IMR-90 (cell line): ENCODE results near the gene TTF1. TPM values are rescaled to one million over a fixed set of nuclear protein-coding genes. Genes with fewer than 3 reads are reported as not detected.

Experiments used
- ATAC-seq: fragments of 200-7000 bp; cut with Tn5 transposase; 2 replicates; pipeline ENCODE4 v1.9.1; 2020; ENCODE audit warnings: low read depth, mild to moderate bottlenecking, moderate library complexity
- BruUV-seq: library from RNA; stranded (reverse); fragments of 400-500 nt; replicated peaks from 2 replicates; lab custom pipeline; 2021; lab: Mats Ljungman, UMichigan
- CTCF ChIA-PET: fragments of 300-600 bp; formaldehyde crosslinking; extraction: SDS; loops from one replicate; lab custom pipeline; 2021; ENCODE audit warnings: antibody characterized with exemption; lab: Yijun Ruan, JAX
- POLR2A ChIA-PET: fragments of 300-600 bp; sonication (Branson Sonifier 250); formaldehyde crosslinking; loops from one replicate; lab custom pipeline; 2022; ENCODE audit warnings: antibody characterized with exemption; ENCODE audit not compliant: unreplicated experiment; lab: Charles Lee
- DNase-seq: peaks from one replicate; pipeline ENCODE4 v3.0.0; 2013
- H2AFZ ChIP-seq: replicated peaks from 2 replicates; pipeline ENCODE3; 2013; ENCODE audit warnings: low read length, mild to moderate bottlenecking; ENCODE audit not compliant: poor library complexity
- H2AK5ac ChIP-seq: 2 replicates; pipeline ENCODE4 v1.6.1; 2013; ENCODE audit warnings: low read depth, low read length, inconsistent platforms
- H2AK9ac ChIP-seq: replicated peaks from 2 replicates; pipeline ENCODE3; 2013; ENCODE audit warnings: mild to moderate bottlenecking, low read depth, low read length, moderate library complexity; ENCODE audit not compliant: poor library complexity
- H2BK120ac ChIP-seq: 2 replicates; pipeline ENCODE4 v1.6.1; 2013; ENCODE audit warnings: low read depth, low read length, inconsistent platforms
- H2BK15ac ChIP-seq: 3 replicates; pipeline ENCODE4 v1.6.1; 2013; ENCODE audit warnings: low read depth, low read length, inconsistent platforms
- H2BK20ac ChIP-seq: 2 replicates; pipeline ENCODE4 v1.6.1; 2013; ENCODE audit warnings: low read depth, mild to moderate bottlenecking, inconsistent platforms, low read length, moderate library complexity
- H2BK5ac ChIP-seq: 2 replicates; pipeline ENCODE4 v1.6.1; 2013; ENCODE audit warnings: mild to moderate bottlenecking, low read depth, low read length, inconsistent platforms; ENCODE audit not compliant: poor library complexity, severe bottlenecking
- H3K14ac ChIP-seq: replicated peaks from 2 replicates; pipeline ENCODE4 v1.6.1; 2013; ENCODE audit warnings: low read depth, low read length, inconsistent platforms
- H3K18ac ChIP-seq: 2 replicates; pipeline ENCODE4 v1.6.1; 2013; ENCODE audit warnings: low read depth, low read length, control low read depth
- H3K23ac ChIP-seq: 2 replicates; pipeline ENCODE4 v1.6.1; 2013; ENCODE audit warnings: low read depth, low read length, inconsistent platforms
- H3K27ac ChIP-seq: 2 replicates; pipeline ENCODE4 v1.5.1; 2013; ENCODE audit warnings: mild to moderate bottlenecking, control low read depth, low read length; ENCODE audit not compliant: insufficient read depth
- H3K27me3 ChIP-seq: 2 replicates; pipeline ENCODE4 v1.6.1; 2013; ENCODE audit warnings: low read length; ENCODE audit not compliant: control insufficient read depth, insufficient read depth
- H3K36me3 ChIP-seq: 2 replicates; pipeline ENCODE4 v1.6.1; 2013; ENCODE audit warnings: low read length, mixed read lengths; ENCODE audit not compliant: control insufficient read depth, insufficient read depth
- H3K4ac ChIP-seq: 2 replicates; pipeline ENCODE4 v1.6.1; 2013; ENCODE audit warnings: low read depth, low read length, inconsistent platforms
- H3K4me1 ChIP-seq: 2 replicates; pipeline ENCODE4 v1.6.1; 2013; ENCODE audit warnings: low read length, mixed read lengths; ENCODE audit not compliant: control insufficient read depth, insufficient read depth
- H3K4me2 ChIP-seq: 2 replicates; pipeline ENCODE4 v1.6.1; 2013; ENCODE audit warnings: low read depth, mild to moderate bottlenecking, control low read depth, low read length, moderate library complexity
- H3K4me3 ChIP-seq: 2 replicates; pipeline ENCODE4 v1.5.1; 2013; ENCODE audit warnings: low read depth, mild to moderate bottlenecking, control low read depth, low read length, moderate library complexity; ENCODE audit not compliant: insufficient read depth
- H3K56ac ChIP-seq: 2 replicates; pipeline ENCODE4 v1.6.1; 2013; ENCODE audit warnings: low read length, inconsistent platforms; ENCODE audit not compliant: insufficient read depth; ENCODE audit errors: extremely low read depth
- H3K79me1 ChIP-seq, 2 experiments: 2 replicates each; pipeline ENCODE4 v1.6.1; 2013; ENCODE audit warnings: low read length in 2 of 2, inconsistent platforms in 1 of 2, low read depth in 1 of 2
- H3K9ac ChIP-seq: 2 replicates; pipeline ENCODE4 v1.6.1; 2013; ENCODE audit warnings: low read depth, low read length, control low read depth
- H3K9me1 ChIP-seq: 2 replicates; pipeline ENCODE4 v1.6.1; 2013; ENCODE audit warnings: low read length, inconsistent platforms; ENCODE audit not compliant: insufficient read depth
- H3K9me3 ChIP-seq: 2 replicates; pipeline ENCODE4 v1.6.1; 2013; ENCODE audit warnings: low read length; ENCODE audit not compliant: control insufficient read depth, insufficient read depth
- H4K20me1 ChIP-seq: 2 replicates; pipeline ENCODE4 v1.6.1; 2013; ENCODE audit warnings: low read length, inconsistent platforms; ENCODE audit not compliant: insufficient read depth
- H4K5ac ChIP-seq: 2 replicates; pipeline ENCODE4 v1.6.1; 2013; ENCODE audit warnings: mild to moderate bottlenecking, low read depth, low read length, control low read depth
- H4K8ac ChIP-seq, 2 experiments: 2 replicates each; pipeline ENCODE4 v1.6.1; 2013; ENCODE audit warnings: low read depth in 2 of 2, low read length in 2 of 2, control low read depth in 1 of 2, inconsistent platforms in 1 of 2
- H4K91ac ChIP-seq: 2 replicates; pipeline ENCODE4 v1.6.1; 2013; ENCODE audit warnings: low read depth, low read length, inconsistent platforms; ENCODE audit not compliant: insufficient read depth
- BHLHE40 ChIP-seq: fragments of 150-350 bp; IDR thresholded peaks from 2 replicates; pipeline ENCODE4 v1.6.1; 2016; ENCODE audit warnings: mild to moderate bottlenecking, low read depth, low read length
- CEBPB ChIP-seq: IDR thresholded peaks from 2 replicates; pipeline ENCODE4 v1.6.1; 2012; ENCODE audit warnings: low read depth, low read length, improper control_type of control experiment
- CHD1 ChIP-seq: IDR thresholded peaks from 2 replicates; pipeline ENCODE4 v1.6.1; 2012; ENCODE audit warnings: low read depth, low read length, improper control_type of control experiment
- CTCF ChIP-seq: conservative IDR thresholded peaks from 2 replicates; pipeline ENCODE4 v1.5.1; 2012; ENCODE audit warnings: mild to moderate bottlenecking, low read depth, low read length, improper control_type of control experiment
- ELK1 ChIP-seq: fragments of 150-350 bp; IDR thresholded peaks from 2 replicates; pipeline ENCODE4 v1.6.1; 2016; ENCODE audit warnings: low read depth, mild to moderate bottlenecking, low read length, moderate library complexity, borderline replicate concordance
- FOS ChIP-seq: fragments of 150-350 bp; IDR thresholded peaks from 2 replicates; pipeline ENCODE4 v1.6.1; 2016; ENCODE audit warnings: low read depth, low read length
- MAFK ChIP-seq: IDR thresholded peaks from 2 replicates; pipeline ENCODE4 v1.6.1; 2012; ENCODE audit warnings: low read depth, low read length, improper control_type of control experiment
- MAZ ChIP-seq: IDR thresholded peaks from 2 replicates; pipeline ENCODE4 v1.6.1; 2012; ENCODE audit warnings: low read depth, mild to moderate bottlenecking, low read length, improper control_type of control experiment, moderate library complexity, borderline replicate concordance
- MXI1 ChIP-seq: IDR thresholded peaks from 2 replicates; pipeline ENCODE4 v1.6.1; 2012; ENCODE audit warnings: low read depth, mild to moderate bottlenecking, low read length, moderate library complexity, borderline replicate concordance
- NFE2L2 ChIP-seq: fragments of 150-350 bp; IDR thresholded peaks from 2 replicates; pipeline ENCODE4 v1.6.1; 2016; ENCODE audit warnings: low read depth, mild to moderate bottlenecking, low read length
- POLR2A ChIP-seq: IDR thresholded peaks from 2 replicates; pipeline ENCODE4 v1.6.1; 2012; ENCODE audit warnings: mild to moderate bottlenecking, low read depth, low read length
- RAD21 ChIP-seq: IDR thresholded peaks from 2 replicates; pipeline ENCODE4 v1.6.1; 2012; ENCODE audit warnings: low read length, improper control_type of control experiment
- RCOR1 ChIP-seq: IDR thresholded peaks from 2 replicates; pipeline ENCODE4 v1.6.1; 2012; ENCODE audit warnings: mild to moderate bottlenecking, low read length, improper control_type of control experiment; ENCODE audit not compliant: insufficient replicate concordance
- RFX5 ChIP-seq: IDR thresholded peaks from 2 replicates; pipeline ENCODE4 v1.8.0; 2012; ENCODE audit warnings: low read depth, mild to moderate bottlenecking, low read length, moderate library complexity
- SMC3 ChIP-seq: fragments of 150-350 bp; IDR thresholded peaks from 2 replicates; pipeline ENCODE4 v1.6.1; 2016; ENCODE audit warnings: low read depth, mild to moderate bottlenecking, antibody characterized with exemption, low read length, moderate library complexity
- USF2 ChIP-seq: fragments of 150-350 bp; IDR thresholded peaks from 2 replicates; pipeline ENCODE4 v1.6.1; 2017; ENCODE audit warnings: mild to moderate bottlenecking, antibody characterized with exemption, low read length, low read depth
- WGBS, 2 experiments: methylation state at CpG; one replicate each; pipeline versions ENCODE4 v1.1.5 to v1.1.7; 2013; ENCODE audit warnings: missing lambda C conversion rate in 2 of 2; ENCODE audit not compliant: insufficient read length in 1 of 2; ENCODE audit errors: extremely low coverage in 2 of 2; 5-methylcytosine and 5-hydroxymethylcytosine counted together
- dilution Hi-C: fragments of 300-500 bp; cut with HindIII; formaldehyde crosslinking; loops from one replicate; pipeline ENCODE4 v1.14.3; 2018; ENCODE audit warnings: low sequenced_read_pairs; ENCODE audit not compliant: unreplicated experiment
- in situ Hi-C: fragments of 300-500 bp; cut with MboI; formaldehyde crosslinking; loops from 3 replicates; pipeline ENCODE4 v1.14.3; 2019; ENCODE audit warnings: low sequenced_read_pairs, inconsistent platforms, mixed read lengths
- intact Hi-C: fragments of 100-400 bp; cut with micrococcal nuclease; formaldehyde crosslinking; loops from 2 replicates; pipeline ENCODE4 v1.10.0; 2022
- polyA plus RNA-seq, 3 experiments: library from polyadenylated mRNA; depleted of rRNA; stranded (reverse); fragments of >200 nt; gene quantifications; 2 replicates each; pipeline ENCODE4 v1.2.3, GENCODE V29; 2012; ENCODE audit warnings: low replicate concordance in 1 of 3
- total RNA-seq: library from RNA; depleted of rRNA; stranded (reverse); fragments of >200 nt; gene quantifications from 2 replicates; pipeline ENCODE4 v1.2.3, GENCODE V29; 2012

The TTF1 gene
- total and polyA plus RNA-seq, 2 of the 4 experiments (the other 2 are of a cell fraction): 6.5 to 12.0 TPM

GRCh38 chr9:132401824-132402223 lies 4.8 kb downstream of the TTF1 start:
- H2AK5ac ChIP-seq: no peak overlapping the region
- ChIA-PET POLR2A (no interaction called here), CTCF (no interaction called here)
- no peak overlapping the region for H3K56ac ChIP-seq
- BruUV-seq: no TSS peak
- intact Hi-C loops (no loop called here), in situ Hi-C loops (no loop called here), dilution Hi-C loops (no loop called here)
- no peak overlapping the region for H4K5ac ChIP-seq
- no peak overlapping the region for H2BK20ac ChIP-seq
- no peak overlapping the region for H4K8ac ChIP-seq
- WGBS, 2 experiments: no CpG with 5 or more reads among the region's 4 CpGs
- H3K4me3 ChIP-seq: no peak overlapping the region
- no peaks in the 10 kb centered on the region; the same call in 1 of the 2 replicates for H3K4me1 ChIP-seq
- no peak overlapping the region for H2BK15ac ChIP-seq
- ATAC-seq (no peak), DNase-seq (no peak)
- no peak overlapping the region for H2AK9ac ChIP-seq
- H3K9ac ChIP-seq: no peak overlapping the region
- no peak overlapping the region for H2BK5ac ChIP-seq
- H3K23ac ChIP-seq: no peak overlapping the region
- no peaks in the 10 kb centered on the region for H4K20me1 ChIP-seq
- H2AFZ ChIP-seq: no peak overlapping the region
- no peak overlapping the region for H4K91ac ChIP-seq
- no peak overlapping the region for H3K14ac ChIP-seq
- TF ChIP-seq FOS (no peak), MAZ (no peak), MXI1 (no peak), USF2 (no peak), BHLHE40 (no peak), POLR2A (no peak), RAD21 (no peak), RCOR1 (no peak), CTCF (no peak), CHD1 (no peak), CEBPB (no peak), ELK1 (no peak), RFX5 (no peak), MAFK (no peak), NFE2L2 (no peak), SMC3 (no peak)
- H3K36me3 ChIP-seq: peaks cover 30% of the 10 kb centered on the region
- H3K18ac ChIP-seq: no peak overlapping the region
- H3K9me3 ChIP-seq: no peaks in the 10 kb centered on the region
- H3K79me1 ChIP-seq: peaks cover 28 to 32% of the 10 kb centered on the region in 2 experiments
- no peaks in the 10 kb centered on the region for H3K27me3 ChIP-seq
- H3K27ac ChIP-seq: no peak overlapping the region
- no peak overlapping the region for H3K4me2 ChIP-seq
- H3K4ac ChIP-seq: no peak overlapping the region
- H3K9me1 ChIP-seq: peaks cover under 1% of the 10 kb centered on the region; the same call in 1 of the 2 replicates
- H2BK120ac ChIP-seq: no peak overlapping the region
